HFFc6 (cell line): ENCODE results near the gene ZMYM4. TPM values are rescaled to one million over a fixed set of nuclear protein-coding genes. Genes with fewer than 3 reads are reported as not detected.

Source experiments
- DNase-seq: peaks from one replicate; pipeline ENCODE4 v3.0.0-alpha.2; 2018
- H3K27ac Mint-ChIP-seq: 2 replicates; pipeline ENCODE4 v1.8.0; 2020; ENCODE audit warnings: mild to moderate bottlenecking, mixed read lengths
- H3K27me3 Mint-ChIP-seq: 2 replicates; pipeline ENCODE4 v1.8.0; 2021; ENCODE audit warnings: mild to moderate bottlenecking, moderate library complexity, mixed read lengths; ENCODE audit not compliant: insufficient read depth
- H3K36me3 Mint-ChIP-seq: 2 replicates; pipeline ENCODE4 v1.8.0; 2021; ENCODE audit warnings: low read depth, mixed read lengths
- H3K4me1 Mint-ChIP-seq: 2 replicates; pipeline ENCODE4 v1.8.0; 2020; ENCODE audit warnings: low read depth, mixed read lengths
- H3K4me3 Mint-ChIP-seq: 2 replicates; pipeline ENCODE4 v1.8.0; 2020; ENCODE audit warnings: mild to moderate bottlenecking, moderate library complexity, mixed read lengths
- H3K9me3 Mint-ChIP-seq: 2 replicates; pipeline ENCODE4 v1.8.0; 2020; ENCODE audit warnings: mild to moderate bottlenecking, mixed read lengths
- total RNA-seq, 6 experiments: library from RNA; stranded (reverse); fragmentation: NEBNext Ultra II Directional; extraction: Animal tissue kit (Norgen Biotek cat#: 25700); gene quantifications; 2 replicates in 1 of 6; 3 replicates in 5 of 6; pipeline ENCODE4 v1.2.3, GENCODE V29; 2021
- TF ChIP-seq, protein P1 (sequence below): fragments of 200-600 bp; sonication (generic); IDR thresholded peaks from 2 replicates; pipeline ENCODE4 v1.5.0; 2021; ENCODE audit warnings: antibody characterized with exemption, mild to moderate bottlenecking

The ZMYM4 gene
- total RNA-seq, 6 experiments from 2014 or later: 49.8 to 58.0 (median 52.5) TPM

DNA sequence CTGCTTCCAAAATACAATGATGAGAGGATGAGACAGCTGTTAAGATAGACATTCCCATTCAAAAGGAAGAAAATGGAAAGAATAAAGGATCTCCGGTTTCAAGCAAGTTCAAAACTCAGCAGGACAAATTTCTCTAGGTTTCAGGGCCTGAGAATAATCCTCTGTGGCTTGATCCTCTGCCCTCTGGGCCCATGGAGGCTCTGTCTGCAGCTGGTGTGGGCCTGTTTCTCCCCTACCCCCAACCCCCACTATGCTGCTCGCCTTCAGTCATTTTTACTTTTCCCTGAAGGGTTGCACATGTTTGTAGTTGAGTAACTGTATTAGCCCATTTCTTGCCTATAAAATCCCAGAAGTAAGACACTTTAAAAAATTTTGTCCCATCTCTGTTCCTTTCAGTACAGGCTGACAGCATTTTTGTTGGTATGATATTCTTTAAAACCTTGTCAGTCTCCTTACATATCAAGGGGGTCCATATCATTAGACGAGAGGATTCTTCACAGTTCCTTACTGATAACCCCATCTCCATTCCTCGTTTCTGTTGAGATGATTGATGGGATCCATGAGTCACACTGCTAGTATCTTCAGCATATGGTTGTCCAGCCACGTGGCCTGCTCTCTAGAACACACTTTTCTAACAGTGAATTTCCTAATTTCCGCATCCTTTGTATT, 10.5 kb downstream of the ZMYM4 start:
- H3K9me3 Mint-ChIP-seq: no peaks in the 10 kb centered on the region; the same call in 1 of the 2 replicates
- DNase-seq: no peak
- H3K36me3 Mint-ChIP-seq: peaks cover 34% of the 10 kb centered on the region
- no peak overlapping the region for H3K27ac Mint-ChIP-seq
- no peaks in the 10 kb centered on the region; the same call in 1 of the 2 replicates for H3K27me3 Mint-ChIP-seq
- TF ChIP-seq, protein P1, sequence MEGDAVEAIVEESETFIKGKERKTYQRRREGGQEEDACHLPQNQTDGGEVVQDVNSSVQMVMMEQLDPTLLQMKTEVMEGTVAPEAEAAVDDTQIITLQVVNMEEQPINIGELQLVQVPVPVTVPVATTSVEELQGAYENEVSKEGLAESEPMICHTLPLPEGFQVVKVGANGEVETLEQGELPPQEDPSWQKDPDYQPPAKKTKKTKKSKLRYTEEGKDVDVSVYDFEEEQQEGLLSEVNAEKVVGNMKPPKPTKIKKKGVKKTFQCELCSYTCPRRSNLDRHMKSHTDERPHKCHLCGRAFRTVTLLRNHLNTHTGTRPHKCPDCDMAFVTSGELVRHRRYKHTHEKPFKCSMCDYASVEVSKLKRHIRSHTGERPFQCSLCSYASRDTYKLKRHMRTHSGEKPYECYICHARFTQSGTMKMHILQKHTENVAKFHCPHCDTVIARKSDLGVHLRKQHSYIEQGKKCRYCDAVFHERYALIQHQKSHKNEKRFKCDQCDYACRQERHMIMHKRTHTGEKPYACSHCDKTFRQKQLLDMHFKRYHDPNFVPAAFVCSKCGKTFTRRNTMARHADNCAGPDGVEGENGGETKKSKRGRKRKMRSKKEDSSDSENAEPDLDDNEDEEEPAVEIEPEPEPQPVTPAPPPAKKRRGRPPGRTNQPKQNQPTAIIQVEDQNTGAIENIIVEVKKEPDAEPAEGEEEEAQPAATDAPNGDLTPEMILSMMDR: no peak
- no peak overlapping the region for H3K4me3 Mint-ChIP-seq
- peaks cover 9% of the 10 kb centered on the region; the same call in 1 of the 2 replicates for H3K4me1 Mint-ChIP-seq

DNA sequence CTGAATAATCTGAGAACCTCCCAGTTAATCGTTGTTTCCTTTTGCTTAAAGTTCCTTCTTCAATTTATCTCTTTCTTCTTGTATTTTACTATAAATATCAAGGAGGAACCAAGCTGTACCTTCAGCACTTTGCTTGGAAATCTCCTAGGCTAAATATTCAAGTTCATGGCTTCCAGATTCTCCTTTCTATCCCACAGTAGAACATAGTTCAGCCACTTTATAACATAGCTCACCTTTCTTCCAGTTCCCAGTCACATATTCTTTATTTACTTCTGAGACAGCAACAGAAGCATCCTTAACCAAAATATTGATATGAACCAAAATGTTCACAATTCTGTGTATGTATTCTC, 11.0 kb downstream of the ZMYM4 start:
- Mint-ChIP-seq H3K4me3 (no peak overlapping the region), H3K36me3 (peaks cover 39% of the 10 kb centered on the region), H3K27me3 (no peaks in the 10 kb centered on the region; the same call in 1 of the 2 replicates), H3K27ac (no peak overlapping the region), H3K9me3 (no peaks in the 10 kb centered on the region; the same call in 1 of the 2 replicates), H3K4me1 (peaks cover 9% of the 10 kb centered on the region; the same call in 1 of the 2 replicates)
- TF ChIP-seq, protein P1: no peak
- no peak for DNase-seq

DNA sequence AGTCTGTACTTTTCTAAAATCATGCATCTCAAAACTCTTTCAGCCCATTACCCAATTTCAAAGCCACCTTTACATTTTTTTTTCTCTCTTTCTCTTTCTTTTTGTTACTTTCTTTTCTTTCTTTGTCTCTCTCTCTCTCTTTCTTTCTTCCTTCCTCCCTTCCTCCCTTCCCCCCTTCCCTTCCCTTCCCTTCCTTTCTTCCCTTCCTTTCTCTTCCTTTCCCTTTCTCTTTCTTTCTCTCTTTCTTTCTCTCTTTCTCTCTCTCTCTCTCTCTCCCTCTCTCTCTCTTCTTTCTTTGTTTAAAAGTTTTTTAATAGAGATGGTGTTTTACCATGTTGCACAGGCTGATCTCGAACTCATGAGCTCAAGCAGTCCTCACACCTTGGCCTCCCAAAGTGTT, 11.5 kb downstream of the ZMYM4 start:
- Mint-ChIP-seq H3K4me1 (peaks cover 9% of the 10 kb centered on the region; the same call in 1 of the 2 replicates), H3K27me3 (no peaks in the 10 kb centered on the region; the same call in 1 of the 2 replicates), H3K27ac (no peak overlapping the region), H3K9me3 (no peaks in the 10 kb centered on the region; the same call in 1 of the 2 replicates), H3K36me3 (peaks cover 44% of the 10 kb centered on the region), H3K4me3 (no peak overlapping the region)
- TF ChIP-seq, protein P1: no peak
- no peak for DNase-seq

DNA sequence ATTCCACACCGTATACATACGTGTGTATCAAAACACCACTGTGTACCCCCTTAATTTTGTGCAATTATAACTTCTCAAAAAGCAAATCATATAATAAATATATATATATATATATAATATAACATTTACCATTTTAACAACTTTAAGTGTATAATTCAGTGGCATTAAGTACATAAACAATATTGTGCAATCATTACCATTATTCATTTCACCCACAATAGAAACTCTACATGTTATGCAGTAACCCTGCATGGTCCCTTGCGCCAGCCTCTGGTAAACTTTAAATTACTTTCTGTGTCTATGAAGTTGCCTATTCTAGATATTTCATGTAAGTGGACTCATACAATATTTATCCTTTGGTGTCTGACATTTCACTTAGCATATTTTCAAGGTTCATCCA, 13.1 kb downstream of the ZMYM4 start:
- TF ChIP-seq, protein P1: no peak
- Mint-ChIP-seq H3K4me1 (peaks cover 19% of the 10 kb centered on the region), H3K27ac (no peak overlapping the region), H3K9me3 (no peaks in the 10 kb centered on the region; the same call in 1 of the 2 replicates), H3K27me3 (no peaks in the 10 kb centered on the region; the same call in 1 of the 2 replicates), H3K36me3 (peaks cover 57% of the 10 kb centered on the region), H3K4me3 (no peak overlapping the region)
- no peak for DNase-seq

DNA sequence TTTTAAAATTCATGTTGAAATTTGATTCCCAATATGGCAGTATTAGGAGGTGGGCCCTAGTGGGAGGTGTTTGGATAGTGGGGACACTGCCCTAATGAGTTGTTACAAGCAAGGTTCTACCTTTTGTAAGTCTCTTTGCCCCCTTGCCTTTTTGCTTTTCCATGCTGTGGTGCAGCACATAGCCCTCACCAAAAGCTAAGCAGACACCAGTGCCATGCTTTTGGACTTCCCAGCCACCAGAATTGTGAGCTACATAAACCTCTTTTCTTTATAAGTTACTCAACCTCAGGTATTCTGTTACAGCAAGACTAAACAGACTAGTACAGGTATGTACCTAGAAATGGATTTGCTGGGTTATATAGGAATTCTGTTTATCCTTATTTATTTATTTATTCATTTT, 13.7 kb downstream of the ZMYM4 start:
- no peak overlapping the region for H3K27ac Mint-ChIP-seq
- peaks cover 24% of the 10 kb centered on the region for H3K4me1 Mint-ChIP-seq
- no peaks in the 10 kb centered on the region; the same call in 1 of the 2 replicates for H3K27me3 Mint-ChIP-seq
- TF ChIP-seq, protein P1: no peak
- H3K36me3 Mint-ChIP-seq: peaks cover 57% of the 10 kb centered on the region
- no peak for DNase-seq
- no peak overlapping the region for H3K4me3 Mint-ChIP-seq
- H3K9me3 Mint-ChIP-seq: no peaks in the 10 kb centered on the region; the same call in 1 of the 2 replicates
